GM19328 (cell line): ENCODE results near the gene POU6F2.
"Not testable (repeated sequence)": the region's sequence is repeated elsewhere in the genome, so short reads cannot be mapped to it uniquely, and the experiment has no call there.

ENCODE experiments used
- ATAC-seq: cut with Tn5 transposase; IDR thresholded peaks from one replicate; pipeline ENCODE4 v1.9.1; 2021; ENCODE audit warnings: mild to moderate bottlenecking, moderate library complexity; ENCODE audit not compliant: unreplicated experiment

POU6F2 gene

GRCh38 chr7:39181398-39181797 is 203.7 kb downstream of the POU6F2 start:
- no peak for ATAC-seq

- no peak for ATAC-seq
Measured at GRCh38 chr7:39183796-39184195, 206.1 kb downstream of the POU6F2 start.

GRCh38 chr7:39184391-39184790 is 206.7 kb downstream of the POU6F2 start:
- no peak for ATAC-seq

- ATAC-seq: no peak
Measured at GRCh38 chr7:39186131-39186530, 208.4 kb downstream of the POU6F2 start.

GRCh38 chr7:39186671-39187070 is 209.0 kb downstream of the POU6F2 start:
- no peak for ATAC-seq

- ATAC-seq: no peak
Measured at GRCh38 chr7:39187130-39187529, 209.4 kb downstream of the POU6F2 start.

- ATAC-seq: no peak
Measured at GRCh38 chr7:39192476-39192875, 214.8 kb downstream of the POU6F2 start.

GRCh38 chr7:39194388-39194787 is 216.7 kb downstream of the POU6F2 start:
- not testable (repeated sequence) for ATAC-seq

GRCh38 chr7:39195967-39196366 is 218.3 kb downstream of the POU6F2 start:
- no peak for ATAC-seq

- no peak for ATAC-seq
Measured at GRCh38 chr7:39197831-39198230, 220.1 kb downstream of the POU6F2 start.

GRCh38 chr7:39198556-39198955 is 220.8 kb downstream of the POU6F2 start:
- ATAC-seq: no peak

- ATAC-seq: no peak
Measured at GRCh38 chr7:39199006-39199405, 221.3 kb downstream of the POU6F2 start.

GRCh38 chr7:39199951-39200350 is 222.2 kb downstream of the POU6F2 start:
- no peak for ATAC-seq

GRCh38 chr7:39202041-39202440 is 224.3 kb downstream of the POU6F2 start:
- no peak for ATAC-seq

- ATAC-seq: no peak
Measured at GRCh38 chr7:39210362-39210761, 232.7 kb downstream of the POU6F2 start.

- no peak for ATAC-seq
Measured at GRCh38 chr7:39211581-39211980, 233.9 kb downstream of the POU6F2 start.

GRCh38 chr7:39212876-39213275 is 235.2 kb downstream of the POU6F2 start:
- no peak for ATAC-seq

GRCh38 chr7:39217783-39218182 is 240.1 kb downstream of the POU6F2 start:
- no peak for ATAC-seq

- ATAC-seq: no peak
Measured at GRCh38 chr7:39219869-39220268, 242.2 kb downstream of the POU6F2 start.

- no peak for ATAC-seq
Measured at GRCh38 chr7:39221901-39222300, 244.2 kb downstream of the POU6F2 start.

- no peak for ATAC-seq
Measured at GRCh38 chr7:39228946-39229345, 251.2 kb downstream of the POU6F2 start.

GRCh38 chr7:39233851-39234529 is 256.3 kb downstream of the POU6F2 start:
- ATAC-seq: no peak

- ATAC-seq: no peak
Measured at GRCh38 chr7:39238234-39238869, 260.6 kb downstream of the POU6F2 start.
